SU-DHL-6 (cell line): ENCODE data around the gene ZNF592.

Source experiments
- H2AFZ ChIP-seq: fragments of 200-600 bp; sonication (generic); 2 replicates; pipeline ENCODE4 v1.6.1; 2014; ENCODE audit warnings: low read depth, mild to moderate bottlenecking, moderate library complexity, mixed read lengths, antibody characterized with exemption, low read length; ENCODE audit not compliant: severe bottlenecking
- H3F3A ChIP-seq: fragments of 200-600 bp; shearing (Covaris generic); 2 replicates; pipeline ENCODE4 v1.6.0; 2016; ENCODE audit warnings: antibody characterized with exemption, mild to moderate bottlenecking; ENCODE audit not compliant: insufficient read depth
- H3K27ac ChIP-seq: fragments of 200-600 bp; sonication (generic); 2 replicates; pipeline ENCODE4 v1.5.1; 2016; ENCODE audit warnings: low read depth, mild to moderate bottlenecking, low read length, moderate library complexity, mixed read lengths
- H3K27me3 ChIP-seq: fragments of 200-600 bp; sonication (generic), shearing (Covaris generic); 2 replicates; pipeline ENCODE4 v1.6.0; 2014; ENCODE audit warnings: mild to moderate bottlenecking, low read length
- H3K36me3 ChIP-seq: fragments of 200-600 bp; sonication (generic); 2 replicates; pipeline ENCODE4 v1.6.1; 2014; ENCODE audit warnings: mild to moderate bottlenecking, low read length, mixed read lengths
- H3K4me2 ChIP-seq: fragments of 300-600, 200-600 bp; shearing (Covaris generic), sonication (generic); 2 replicates; pipeline ENCODE4 v1.6.0; 2014; ENCODE audit warnings: low read length, low read depth, mild to moderate bottlenecking; ENCODE audit not compliant: poor library complexity, severe bottlenecking
- H3K4me3 ChIP-seq: fragments of 200-600 bp; sonication (generic); 2 replicates; pipeline ENCODE4 v1.5.1; 2014; ENCODE audit warnings: antibody characterized with exemption, low read length, mild to moderate bottlenecking, mixed read lengths; ENCODE audit not compliant: insufficient read depth, poor library complexity, severe bottlenecking
- H3K79me2 ChIP-seq: fragments of 200-600 bp; sonication (generic); 2 replicates; pipeline ENCODE4 v1.6.1; 2014; ENCODE audit warnings: mild to moderate bottlenecking, low read length, moderate library complexity; ENCODE audit not compliant: insufficient read depth
- H3K9ac ChIP-seq: fragments of 200-600 bp; sonication (generic); 2 replicates; pipeline ENCODE4 v1.7.0; 2014; ENCODE audit warnings: mild to moderate bottlenecking, low read length
- H3K9me2 ChIP-seq: fragments of 200-600 bp; sonication (generic); replicated peaks from 2 replicates; pipeline ENCODE4 v1.6.1; 2014; ENCODE audit warnings: low read length; ENCODE audit not compliant: insufficient read depth
- H3K9me3 ChIP-seq: fragments of 200-600 bp; sonication (generic); 2 replicates; pipeline ENCODE4 v1.6.1; 2014; ENCODE audit warnings: low read length, mixed read lengths; ENCODE audit not compliant: insufficient read depth
- H4K20me1 ChIP-seq: fragments of 200-600 bp; sonication (generic); 2 replicates; pipeline ENCODE4 v1.6.1; 2014; ENCODE audit warnings: low read depth, mild to moderate bottlenecking, antibody characterized with exemption, low read length, moderate library complexity, mixed read lengths
- CTCF ChIP-seq: fragments of 200-600 bp; sonication (generic); IDR thresholded peaks from one replicate; pipeline ENCODE4 v1.5.1; 2017; ENCODE audit warnings: antibody characterized with exemption, mild to moderate bottlenecking, low read length, moderate library complexity; ENCODE audit not compliant: insufficient read depth, poor library complexity, severe bottlenecking
- EZH2phosphoT487 ChIP-seq: fragments of 200-600 bp; sonication (generic), shearing (Covaris generic); conservative IDR thresholded peaks from 2 replicates; pipeline ENCODE4 v1.6.1; 2018; ENCODE audit warnings: mild to moderate bottlenecking, antibody characterized with exemption, low read length, moderate library complexity, mixed read lengths

Gene ZNF592

GRCh38 chr15:84834969-84835368 is 86.6 kb downstream of the ZNF592 start:
- Histone ChIP-seq H3K4me2 (no peak overlapping the region), H3K27ac (no peak overlapping the region), H3K36me3 (no peaks in the 10 kb centered on the region), H3F3A (no peaks in the 10 kb centered on the region), H3K9ac (no peak overlapping the region), H3K27me3 (no peaks in the 10 kb centered on the region), H2AFZ (no peak overlapping the region), H3K9me2 (no peaks in the 10 kb centered on the region), H3K4me3 (no peak overlapping the region), H4K20me1 (no peaks in the 10 kb centered on the region), H3K79me2 (no peaks in the 10 kb centered on the region), H3K9me3 (no peaks in the 10 kb centered on the region)
- no peak for TF ChIP-seq CTCF
- TF ChIP-seq EZH2phosphoT487 = no peak

- Histone ChIP-seq H3K27me3 (no peaks in the 10 kb centered on the region), H3K79me2 (no peaks in the 10 kb centered on the region), H3K9me3 (no peaks in the 10 kb centered on the region), H3K9me2 (no peaks in the 10 kb centered on the region), H3K27ac (no peak overlapping the region), H3K4me2 (no peak overlapping the region), H2AFZ (no peak overlapping the region), H3F3A (no peaks in the 10 kb centered on the region), H3K9ac (no peak overlapping the region), H3K4me3 (no peak overlapping the region), H3K36me3 (no peaks in the 10 kb centered on the region), H4K20me1 (no peaks in the 10 kb centered on the region)
- TF ChIP-seq EZH2phosphoT487 (no peak), CTCF (no peak)
Observed at GRCh38 chr15:84835661-84836337, 87.4 kb downstream of the ZNF592 start.

- H3K9ac ChIP-seq = no peak overlapping the region
- no peak for TF ChIP-seq EZH2phosphoT487
- TF ChIP-seq CTCF = no peak
- H3K4me2 ChIP-seq = no peak overlapping the region
Observed at GRCh38 chr15:84836844-84837243, 88.5 kb downstream of the ZNF592 start.

More at GRCh38 chr15:84836844-84837243, 88.5 kb downstream of the ZNF592 start:
- no peaks in the 10 kb centered on the region for H4K20me1 ChIP-seq
- H3K9me2 ChIP-seq = no peaks in the 10 kb centered on the region
- H3F3A ChIP-seq = no peaks in the 10 kb centered on the region
- no peaks in the 10 kb centered on the region for H3K79me2 ChIP-seq
- H2AFZ ChIP-seq = no peak overlapping the region
- H3K4me3 ChIP-seq = no peak overlapping the region
- no peaks in the 10 kb centered on the region for H3K36me3 ChIP-seq
- H3K27me3 ChIP-seq = no peaks in the 10 kb centered on the region
- no peak overlapping the region for H3K27ac ChIP-seq
- H3K9me3 ChIP-seq = no peaks in the 10 kb centered on the region
